HepG2 (cell line): ENCODE measurements around the gene GLI3. TPM values are rescaled to one million over a fixed set of nuclear protein-coding genes. Genes with fewer than 3 reads are reported as not detected.

Experiments used
- ATAC-seq: fragments of 200-7000 bp; cut with Tn5 transposase; 3 replicates; pipeline ENCODE4 v1.9.1; 2020; ENCODE audit warnings: mild to moderate bottlenecking, moderate library complexity
- BruUV-seq: library from RNA; stranded (reverse); fragments of 400-500 nt; replicated peaks from 2 replicates; lab custom pipeline; 2021; lab: Mats Ljungman, UMichigan
- CTCF ChIA-PET: fragments of 300-600 bp; formaldehyde crosslinking; extraction: SDS; loops from one replicate; lab custom pipeline; 2021; ENCODE audit warnings: low total read pairs, inconsistent platforms, low intra/inter-chr PET ratio; lab: Yijun Ruan, JAX
- POLR2A ChIA-PET: fragments of 350-600 bp; sonication (Branson Sonifier 250); formaldehyde crosslinking; loops from one replicate; lab custom pipeline; 2020; ENCODE audit warnings: antibody characterized with exemption, inconsistent platforms; lab: Yijun Ruan, JAX
- DNase-seq: peaks from one replicate; pipeline ENCODE4 v3.0.0-alpha.2; 2015; ENCODE audit warnings: low spot score
- FAIRE-seq: peaks from 3 replicates; lab custom pipeline; 2011; peaks lifted over from hg19 to GRCh38; lab: Jason Lieb, UNC
- H2AFZ ChIP-seq: one replicate; pipeline ENCODE4 v1.6.1; 2011; ENCODE audit warnings: low read length, inconsistent platforms
- H3K27ac ChIP-seq: fragments of 300-600 bp; 3 replicates; pipeline ENCODE4 v1.8.0; 2011; ENCODE audit warnings: mixed run types, mild to moderate bottlenecking, mixed read lengths, low read length, inconsistent platforms; ENCODE audit not compliant: insufficient read depth; ENCODE audit errors: extremely low read length
- H3K27me3 ChIP-seq, 2 experiments: fragments of 200-600 bp in 1 of 2; 2 replicates in 1 of 2; 3 replicates in 1 of 2; pipeline versions ENCODE4 v1.6.0 to v1.8.0; 2011; ENCODE audit warnings: low read length in 2 of 2, mild to moderate bottlenecking in 2 of 2, moderate library complexity in 2 of 2, inconsistent platforms in 1 of 2; ENCODE audit not compliant: insufficient read depth in 2 of 2, control insufficient read depth in 1 of 2
- H3K36me3 ChIP-seq, 2 experiments: fragments of 200-600 bp in 1 of 2; replicated peaks in 1 of 2; 2 replicates in 1 of 2; 3 replicates in 1 of 2; pipeline versions ENCODE4 v1.5.1 to v1.8.0; 2011; ENCODE audit warnings: low read length in 2 of 2, inconsistent platforms in 1 of 2; ENCODE audit not compliant: insufficient read depth in 2 of 2, control insufficient read depth in 1 of 2
- H3K4me1 ChIP-seq: 2 replicates; pipeline ENCODE4 v1.5.1; 2012; ENCODE audit warnings: low read length, inconsistent platforms; ENCODE audit not compliant: insufficient read depth
- H3K4me2 ChIP-seq: 2 replicates; pipeline ENCODE4 v1.6.0; 2011; ENCODE audit warnings: low read depth, low read length, inconsistent platforms
- H3K4me3 ChIP-seq, 3 experiments: fragments of 200-600 bp in 1 of 3; sonication (generic), shearing (Covaris generic) in 1 of 3; replicated peaks in 1 of 3; 2 replicates each; pipeline ENCODE4 v1.5.1; 2011 to 2016; ENCODE audit warnings: low read length in 3 of 3, inconsistent platforms in 2 of 3, low read depth in 2 of 3, mild to moderate bottlenecking in 2 of 3, control low read depth in 1 of 3, mixed read lengths in 1 of 3; ENCODE audit not compliant: insufficient read depth in 1 of 3
- H3K79me2 ChIP-seq: one replicate; pipeline ENCODE4 v1.6.1; 2011; ENCODE audit warnings: low read length, inconsistent platforms; ENCODE audit not compliant: insufficient read depth
- H3K9ac ChIP-seq: 2 replicates; pipeline ENCODE4 v1.6.0; 2011; ENCODE audit warnings: mild to moderate bottlenecking, low read depth, low read length, inconsistent platforms; ENCODE audit not compliant: insufficient read depth
- H3K9me3 ChIP-seq: 2 replicates; pipeline ENCODE4 v1.5.1; 2012; ENCODE audit warnings: mild to moderate bottlenecking, low read length
- H4K20me1 ChIP-seq: 2 replicates; pipeline ENCODE4 v1.6.0; 2011; ENCODE audit warnings: inconsistent platforms, mild to moderate bottlenecking, low read length, moderate library complexity; ENCODE audit not compliant: insufficient read depth
- FOXJ3 ChIP-seq: sonication (generic); formaldehyde crosslinking; IDR thresholded peaks from 2 replicates; pipeline ENCODE4 v1.4.0; 2020; ENCODE audit warnings: missing genetic modification reagents, mild to moderate bottlenecking, borderline replicate concordance
- JDP2 ChIP-seq: sonication (generic); formaldehyde crosslinking; IDR thresholded peaks from 2 replicates; pipeline ENCODE4 v1.8.1; 2022; ENCODE audit warnings: missing genetic modification reagents, borderline replicate concordance
- KAT7 ChIP-seq: IDR thresholded peaks from 2 replicates; pipeline ENCODE4 v1.6.1; 2018; ENCODE audit warnings: borderline replicate concordance, missing compliant biosample characterization
- NKX3-1 ChIP-seq: sonication (generic); formaldehyde crosslinking; IDR thresholded peaks from 2 replicates; pipeline ENCODE4 v1.5.0; 2020; ENCODE audit warnings: missing genetic modification reagents
- NRL ChIP-seq: sonication (generic); formaldehyde crosslinking; IDR thresholded peaks from 2 replicates; pipeline ENCODE4 v1.5.0; 2020; ENCODE audit warnings: missing genetic modification reagents, mild to moderate bottlenecking, moderate library complexity, borderline replicate concordance
- SKI ChIP-seq: fragments of 450-650 bp; IDR thresholded peaks from one replicate; pipeline ENCODE4 v1.6.1; 2018; ENCODE audit warnings: mild to moderate bottlenecking; ENCODE audit not compliant: partially characterized antibody
- SP140L ChIP-seq: sonication (generic); formaldehyde crosslinking; IDR thresholded peaks from 2 replicates; pipeline ENCODE4 v1.4.0; 2020; ENCODE audit warnings: missing genetic modification reagents, borderline replicate concordance
- SP2 ChIP-seq: sonication (generic); formaldehyde crosslinking; IDR thresholded peaks from 2 replicates; pipeline ENCODE4 v1.5.1; 2020; ENCODE audit warnings: mild to moderate bottlenecking, missing genetic modification reagents
- TARDBP ChIP-seq: sonication (generic); formaldehyde crosslinking; IDR thresholded peaks from 2 replicates; pipeline ENCODE4 v1.8.0; 2022; ENCODE audit warnings: mild to moderate bottlenecking, missing genetic modification reagents
- ZC3H4 ChIP-seq: sonication (generic); formaldehyde crosslinking; IDR thresholded peaks from 2 replicates; pipeline ENCODE4 v1.4.0; 2020; ENCODE audit warnings: missing genetic modification reagents, borderline replicate concordance
- ZNF564 ChIP-seq: sonication (generic); formaldehyde crosslinking; IDR thresholded peaks from 2 replicates; pipeline ENCODE4 v1.8.1; 2023; ENCODE audit warnings: mild to moderate bottlenecking, missing genetic modification reagents
- ZNF614 ChIP-seq: IDR thresholded peaks from 2 replicates; pipeline ENCODE4 v1.6.1; 2018; ENCODE audit warnings: missing biosample characterization, missing genetic modification reagents, inconsistent platforms, borderline replicate concordance
- WGBS: methylation state at CpG from one replicate; pipeline ENCODE4 v1.1.6; 2017; ENCODE audit warnings: low lambda C conversion rate; 5-methylcytosine and 5-hydroxymethylcytosine counted together
- in situ Hi-C: cut with HindIII; loops from 2 replicates; pipeline ENCODE4 v1.10.0; 2017; ENCODE audit warnings: low pct_unique_long_range_greater_than_20kb; ENCODE audit not compliant: extremely low pct_ligation_motif_present
- intact Hi-C: fragments of 100-400 bp; cut with micrococcal nuclease; formaldehyde crosslinking; loops from one replicate; pipeline ENCODE4 v1.10.0; 2022; ENCODE audit not compliant: unreplicated experiment
- polyA plus RNA-seq, 8 experiments: library from polyadenylated mRNA; depleted of rRNA in 3 of 8; stranded (reverse) in 7 of 8; unstranded in 1 of 8; fragments of >200 nt; fragmentation: Illumina TruSeq in 4 of 8; extraction: Trizol in 4 of 8; gene quantifications; 2 replicates each; pipeline versions ENCODE4 v1.2.1 to v1.2.3, GENCODE V29; 2011 to 2016; ENCODE audit warnings: low read depth in 4 of 8, missing spikeins in 1 of 8, mixed read lengths in 1 of 8; ENCODE audit not compliant: insufficient read depth in 1 of 8
- total RNA-seq, 5 experiments: library from RNA; depleted of rRNA; stranded (reverse); fragments of >200 nt; fragmentation: Illumina TruSeq; extraction: Trizol; gene quantifications; 2 replicates each; pipeline ENCODE4 v1.2.3, GENCODE V29; 2016; ENCODE audit warnings: low read depth in 1 of 5
- TF ChIP-seq, protein P1 (sequence below): sonication (generic); formaldehyde crosslinking; conservative IDR thresholded peaks from 2 replicates; pipeline ENCODE4 v1.8.0; 2022; ENCODE audit warnings: low read depth, missing genetic modification reagents
- TF ChIP-seq, protein P2 (sequence below): sonication (generic); formaldehyde crosslinking; IDR thresholded peaks from 2 replicates; pipeline ENCODE4 v1.4.0; 2020; ENCODE audit warnings: missing genetic modification reagents

GLI3 gene
- total and polyA plus RNA-seq, 2 of the 13 experiments (the other 11 are each of a cell fraction or from before 2014, with no cell fraction given): not detected

DNA sequence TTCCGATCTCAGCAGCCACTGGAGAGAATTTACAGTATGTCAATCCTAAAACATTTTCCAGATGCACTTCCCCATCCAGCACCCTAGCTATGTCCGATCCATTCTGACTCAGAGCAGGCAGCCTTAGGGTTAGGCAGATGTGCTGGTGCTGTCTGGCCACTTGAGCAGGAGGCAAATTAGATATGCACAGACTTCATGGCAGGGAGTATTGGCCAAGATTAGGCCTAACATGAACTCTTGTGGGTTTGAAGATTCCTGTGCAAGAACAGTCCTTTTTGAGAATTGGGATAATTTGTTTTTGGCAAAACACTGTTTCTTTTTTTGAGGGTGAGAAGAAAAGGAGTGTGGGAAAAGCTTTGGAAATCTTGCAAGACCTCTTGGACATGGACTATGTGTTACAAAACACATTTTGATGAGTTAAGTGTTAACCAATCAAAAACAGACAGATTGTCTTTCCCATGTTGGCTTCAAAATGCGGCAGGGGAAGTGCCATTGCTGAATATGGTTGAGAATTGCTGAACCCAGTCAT, 315.5 kb downstream of the GLI3 start:
- WGBS: 12% methylated on average over 3 of the region's 3 CpGs
- Histone ChIP-seq H3K4me1 (no peaks in the 10 kb centered on the region), H3K4me2 (no peak overlapping the region), H3K27ac (no peak overlapping the region), H3K27me3 (0 out of 5 replicates have a peak, but pooled peaks cover 0 to 4% of the 10 kb centered on the region in 2 experiments), H3K9me3 (no peaks in the 10 kb centered on the region), H3K4me3 (no peak overlapping the region), H3K79me2 (no peaks in the 10 kb centered on the region), H3K9ac (no peak overlapping the region), H2AFZ (no peak overlapping the region), H3K36me3 (no peaks in the 10 kb centered on the region), H4K20me1 (no peaks in the 10 kb centered on the region)
- no peak for DNase-seq
- CTCF ChIA-PET: no interaction called here
- no peak for ATAC-seq
- intact Hi-C loops (no loop called here), in situ Hi-C loops (no loop called here)
- TF ChIP-seq, protein P1, sequence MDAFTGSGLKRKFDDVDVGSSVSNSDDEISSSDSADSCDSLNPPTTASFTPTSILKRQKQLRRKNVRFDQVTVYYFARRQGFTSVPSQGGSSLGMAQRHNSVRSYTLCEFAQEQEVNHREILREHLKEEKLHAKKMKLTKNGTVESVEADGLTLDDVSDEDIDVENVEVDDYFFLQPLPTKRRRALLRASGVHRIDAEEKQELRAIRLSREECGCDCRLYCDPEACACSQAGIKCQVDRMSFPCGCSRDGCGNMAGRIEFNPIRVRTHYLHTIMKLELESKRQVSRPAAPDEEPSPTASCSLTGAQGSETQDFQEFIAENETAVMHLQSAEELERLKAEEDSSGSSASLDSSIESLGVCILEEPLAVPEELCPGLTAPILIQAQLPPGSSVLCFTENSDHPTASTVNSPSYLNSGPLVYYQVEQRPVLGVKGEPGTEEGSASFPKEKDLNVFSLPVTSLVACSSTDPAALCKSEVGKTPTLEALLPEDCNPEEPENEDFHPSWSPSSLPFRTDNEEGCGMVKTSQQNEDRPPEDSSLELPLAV: no peak
- TF ChIP-seq TARDBP (CRISPR knock-in tag) (no peak), SP2 (CRISPR knock-in tag) (no peak), ZNF614 (CRISPR knock-in tag) (no peak), SP140L (CRISPR knock-in tag) (no peak), FOXJ3 (CRISPR knock-in tag) (no peak), JDP2 (CRISPR knock-in tag) (no peak), ZNF564 (CRISPR knock-in tag) (no peak), NKX3-1 (CRISPR knock-in tag) (no peak), NRL (no peak), KAT7 (CRISPR knock-in tag) (no peak), SKI (no peak), ZC3H4 (CRISPR knock-in tag) (no peak)
- TF ChIP-seq, protein P2, sequence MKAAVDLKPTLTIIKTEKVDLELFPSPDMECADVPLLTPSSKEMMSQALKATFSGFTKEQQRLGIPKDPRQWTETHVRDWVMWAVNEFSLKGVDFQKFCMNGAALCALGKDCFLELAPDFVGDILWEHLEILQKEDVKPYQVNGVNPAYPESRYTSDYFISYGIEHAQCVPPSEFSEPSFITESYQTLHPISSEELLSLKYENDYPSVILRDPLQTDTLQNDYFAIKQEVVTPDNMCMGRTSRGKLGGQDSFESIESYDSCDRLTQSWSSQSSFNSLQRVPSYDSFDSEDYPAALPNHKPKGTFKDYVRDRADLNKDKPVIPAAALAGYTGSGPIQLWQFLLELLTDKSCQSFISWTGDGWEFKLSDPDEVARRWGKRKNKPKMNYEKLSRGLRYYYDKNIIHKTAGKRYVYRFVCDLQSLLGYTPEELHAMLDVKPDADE (CRISPR knock-in tag): no peak
- POLR2A ChIA-PET: no interaction called here
- FAIRE-seq: no peak
- BruUV-seq: no TSS peak
